H9 (cell line): ENCODE data around the gene SLCO3A1. TPM values are rescaled to one million over a fixed set of nuclear protein-coding genes. Genes with fewer than 3 reads are reported as not detected.

Experiments
- DNase-seq: peaks from one replicate; pipeline ENCODE4 v3.0.0-alpha.2; 2017
- H2AFZ ChIP-seq: one replicate; pipeline ENCODE4 v1.6.1; 2013; ENCODE audit warnings: mild to moderate bottlenecking, low read length, control low read depth, moderate library complexity
- H2AK5ac ChIP-seq: 2 replicates; pipeline ENCODE4 v1.6.1; 2013; ENCODE audit warnings: low read length, control low read depth, mixed read lengths; ENCODE audit not compliant: insufficient read length
- H2BK120ac ChIP-seq: one replicate; pipeline ENCODE4 v1.6.1; 2013; ENCODE audit warnings: low read depth, mild to moderate bottlenecking, low read length, control low read depth, inconsistent platforms; ENCODE audit not compliant: poor library complexity, severe bottlenecking
- H2BK12ac ChIP-seq: 2 replicates; pipeline ENCODE4 v1.6.1; 2013; ENCODE audit warnings: low read length, control low read depth, mixed read lengths, low read depth; ENCODE audit not compliant: insufficient read length
- H2BK15ac ChIP-seq: 2 replicates; pipeline ENCODE4 v1.6.1; 2013; ENCODE audit warnings: low read depth, low read length, control low read depth
- H2BK20ac ChIP-seq: one replicate; pipeline ENCODE4 v1.6.1; 2013; ENCODE audit warnings: low read depth, mild to moderate bottlenecking, low read length, control low read depth, inconsistent platforms; ENCODE audit not compliant: poor library complexity, severe bottlenecking
- H2BK5ac ChIP-seq: 2 replicates; pipeline ENCODE4 v1.6.1; 2013; ENCODE audit warnings: low read length, control low read depth, mixed read lengths; ENCODE audit not compliant: insufficient read length
- H3K14ac ChIP-seq: 2 replicates; pipeline ENCODE4 v1.6.1; 2013; ENCODE audit warnings: low read length, control low read depth; ENCODE audit not compliant: insufficient read depth
- H3K18ac ChIP-seq: 2 replicates; pipeline ENCODE4 v1.6.1; 2013; ENCODE audit warnings: low read depth, mild to moderate bottlenecking, mixed read lengths, low read length, control low read depth; ENCODE audit not compliant: insufficient read length
- H3K23ac ChIP-seq: 2 replicates; pipeline ENCODE4 v1.6.1; 2013; ENCODE audit warnings: low read length, control low read depth, mixed read lengths, low read depth; ENCODE audit not compliant: insufficient read length
- H3K23me2 ChIP-seq: 2 replicates; pipeline ENCODE4 v1.6.1; 2013; ENCODE audit warnings: low read depth, mild to moderate bottlenecking, mixed read lengths, low read length, control low read depth; ENCODE audit not compliant: insufficient read length, poor library complexity, severe bottlenecking
- H3K27ac ChIP-seq: 2 replicates; pipeline ENCODE4 v1.5.1; 2013; ENCODE audit warnings: low read length, control low read depth, mixed read lengths, low read depth; ENCODE audit not compliant: insufficient read length
- H3K27me3 ChIP-seq: 2 replicates; pipeline ENCODE4 v1.6.1; 2013; ENCODE audit warnings: low read length, control low read depth, inconsistent platforms; ENCODE audit not compliant: insufficient read depth
- H3K4ac ChIP-seq: 2 replicates; pipeline ENCODE4 v1.6.1; 2013; ENCODE audit warnings: low read depth, mild to moderate bottlenecking, control low read depth, inconsistent platforms, low read length, moderate library complexity
- H3K4me1 ChIP-seq: 2 replicates; pipeline ENCODE4 v1.6.1; 2013; ENCODE audit warnings: low read length, control low read depth, inconsistent platforms; ENCODE audit not compliant: insufficient read depth
- H3K4me2 ChIP-seq: 2 replicates; pipeline ENCODE4 v1.6.1; 2013; ENCODE audit warnings: low read length, control low read depth, mixed read lengths; ENCODE audit not compliant: insufficient read length, insufficient read depth
- H3K56ac ChIP-seq: 2 replicates; pipeline ENCODE4 v1.6.1; 2013; ENCODE audit warnings: low read depth, mild to moderate bottlenecking, mixed read lengths, low read length, control low read depth; ENCODE audit not compliant: insufficient read length
- H3K79me1 ChIP-seq: 2 replicates; pipeline ENCODE4 v1.6.1; 2013; ENCODE audit warnings: low read depth, mild to moderate bottlenecking, moderate library complexity, low read length, control low read depth, inconsistent platforms; ENCODE audit not compliant: insufficient read depth, poor library complexity, severe bottlenecking
- H3K79me2 ChIP-seq: 2 replicates; pipeline ENCODE4 v1.6.1; 2013; ENCODE audit warnings: low read length, control low read depth, inconsistent platforms; ENCODE audit not compliant: insufficient read depth
- H3K9ac ChIP-seq: 2 replicates; pipeline ENCODE4 v1.6.1; 2013; ENCODE audit warnings: low read length, control low read depth, mixed read lengths; ENCODE audit not compliant: insufficient read length; ENCODE audit errors: extremely low read depth
- H3K9me3 ChIP-seq: one replicate; pipeline ENCODE4 v1.6.1; 2013; ENCODE audit warnings: low read depth, low read length, inconsistent platforms; ENCODE audit not compliant: control insufficient read depth
- H3T11ph ChIP-seq: one replicate; pipeline ENCODE4 v1.6.1; 2013; ENCODE audit warnings: mild to moderate bottlenecking, low read length, control low read depth, inconsistent platforms
- H4K20me1 ChIP-seq: one replicate; pipeline ENCODE4 v1.6.1; 2013; ENCODE audit not compliant: control insufficient read depth, insufficient read length, insufficient read depth
- H4K5ac ChIP-seq: 2 replicates; pipeline ENCODE4 v1.6.1; 2013; ENCODE audit warnings: low read depth, mild to moderate bottlenecking, mixed read lengths, low read length, control low read depth; ENCODE audit not compliant: insufficient read length
- H4K8ac ChIP-seq: replicated peaks from 2 replicates; pipeline ENCODE4 v1.6.1; 2013; ENCODE audit warnings: low read length, control low read depth, mixed read lengths, low read depth; ENCODE audit not compliant: insufficient read length
- H4K91ac ChIP-seq: 2 replicates; pipeline ENCODE4 v1.6.1; 2013; ENCODE audit warnings: low read depth, mild to moderate bottlenecking, moderate library complexity, mixed read lengths, low read length, control low read depth; ENCODE audit not compliant: insufficient read length
- H3K27ac Mint-ChIP-seq, 3 experiments: 2 replicates in 2 of 3; 3 replicates in 1 of 3; pipeline ENCODE4 v1.8.0; 2020 to 2021; ENCODE audit warnings: mixed read lengths in 3 of 3, mild to moderate bottlenecking in 1 of 3, moderate library complexity in 1 of 3
- H3K27me3 Mint-ChIP-seq: 2 replicates; pipeline ENCODE4 v1.8.0; 2021; ENCODE audit warnings: low read depth, mild to moderate bottlenecking, moderate library complexity, mixed read lengths
- H3K36me3 Mint-ChIP-seq, 3 experiments: 2 replicates in 2 of 3; 3 replicates in 1 of 3; pipeline ENCODE4 v1.8.0; 2020 to 2021; ENCODE audit warnings: low read depth in 3 of 3, mixed read lengths in 3 of 3; ENCODE audit not compliant: insufficient read depth in 1 of 3
- H3K4me1 Mint-ChIP-seq, 2 experiments: 2 replicates each; pipeline ENCODE4 v1.8.0; 2020; ENCODE audit warnings: mixed read lengths in 2 of 2
- H3K4me3 Mint-ChIP-seq, 2 experiments: 2 replicates in 1 of 2; 3 replicates in 1 of 2; pipeline ENCODE4 v1.8.0; 2020 to 2021; ENCODE audit warnings: mild to moderate bottlenecking in 2 of 2, mixed read lengths in 2 of 2, moderate library complexity in 1 of 2
- H3K9me3 Mint-ChIP-seq, 2 experiments: 2 replicates in 1 of 2; 3 replicates in 1 of 2; pipeline ENCODE4 v1.8.0; 2020; ENCODE audit warnings: mild to moderate bottlenecking in 2 of 2, mixed read lengths in 2 of 2, moderate library complexity in 1 of 2
- CTCF ChIP-seq: fragments of 200-600 bp; sonication (generic); conservative IDR thresholded peaks from 3 replicates; pipeline ENCODE4 v1.8.0; 2021; ENCODE audit warnings: antibody characterized with exemption, mild to moderate bottlenecking
- WGBS: extraction: QIAGEN DNeasy Blood & Tissue Kit; methylation state at CpG from one replicate; pipeline ENCODE4 v1.1.7; 2013; ENCODE audit warnings: missing lambda C conversion rate, low lambda C conversion rate, mixed read lengths; ENCODE audit not compliant: insufficient read length; ENCODE audit errors: extremely low coverage; 5-methylcytosine and 5-hydroxymethylcytosine counted together
- total RNA-seq: library from RNA; stranded (reverse); gene quantifications from 2 replicates; pipeline ENCODE4 v1.2.1, GENCODE V29; 2021

SLCO3A1 gene
- total RNA-seq, 1 experiment from 2014 or later = 9.4 TPM

- Histone ChIP-seq H3K27ac (no peak overlapping the region), H3K56ac (no peak overlapping the region), H2BK12ac (no peak overlapping the region), H3K14ac (no peak overlapping the region; the same call in 1 of the 2 replicates), H3K18ac (no peak overlapping the region), H4K20me1 (no peaks in the 10 kb centered on the region), H2AK5ac (no peak overlapping the region), H4K8ac (no peak overlapping the region), H2BK120ac (no peak overlapping the region), H2BK20ac (no peak overlapping the region), H3T11ph (no peak overlapping the region), H3K9ac (no peak overlapping the region), H3K4me1 (no peaks in the 10 kb centered on the region), H3K79me1 (no peaks in the 10 kb centered on the region), H3K79me2 (no peaks in the 10 kb centered on the region), H3K27me3 (no peaks in the 10 kb centered on the region), H3K4me2 (no peak overlapping the region), H2BK15ac (no peak overlapping the region), H3K23me2 (no peaks in the 10 kb centered on the region), H3K23ac (no peak overlapping the region), H4K91ac (no peak overlapping the region), H4K5ac (no peak overlapping the region), H2BK5ac (no peak overlapping the region), H3K9me3 (no peaks in the 10 kb centered on the region), H3K4ac (no peak overlapping the region), H2AFZ (no peak overlapping the region)
- no peak overlapping the region for H3K4me3 Mint-ChIP-seq
- DNase-seq = no peak
- H3K36me3 Mint-ChIP-seq = no peaks in the 10 kb centered on the region; a peak in 1 of 7 replicates
- WGBS = no CpG with 5 or more reads among the region's 4 CpGs
- peaks cover 2% of the 10 kb centered on the region; the same call in 1 of the 2 replicates for H3K27me3 Mint-ChIP-seq
- peak overlapping the region in 1 of 3 experiments; percentile 42; a peak in 2 of 7 replicates for H3K27ac Mint-ChIP-seq
- no peaks in the 10 kb centered on the region for H3K9me3 Mint-ChIP-seq
- TF ChIP-seq CTCF = no peak
- H3K4me1 Mint-ChIP-seq = peaks cover 0 to 2% of the 10 kb centered on the region in 2 experiments; a peak in 2 of 4 replicates
Measured at GRCh38 chr15:92056875-92057274, 203.4 kb downstream of the SLCO3A1 start.
